HG03108 (cell line): Measurements from ENCODE around the gene PDS5A.
"Not testable (repeated sequence)": the region's sequence is repeated elsewhere in the genome, so short reads cannot be mapped to it uniquely, and the experiment has no call there.

Experiments
- ATAC-seq: cut with Tn5 transposase; IDR thresholded peaks from one replicate; pipeline ENCODE4 v1.9.1; 2021; ENCODE audit warnings: moderate library complexity; ENCODE audit not compliant: unreplicated experiment

The PDS5A gene

GRCh38 chr4:39838431-39838830 lies 139.3 kb downstream of the PDS5A start:
- ATAC-seq: not testable (repeated sequence)

GRCh38 chr4:39834269-39834668 lies 143.4 kb downstream of the PDS5A start:
- no peak for ATAC-seq

DNA sequence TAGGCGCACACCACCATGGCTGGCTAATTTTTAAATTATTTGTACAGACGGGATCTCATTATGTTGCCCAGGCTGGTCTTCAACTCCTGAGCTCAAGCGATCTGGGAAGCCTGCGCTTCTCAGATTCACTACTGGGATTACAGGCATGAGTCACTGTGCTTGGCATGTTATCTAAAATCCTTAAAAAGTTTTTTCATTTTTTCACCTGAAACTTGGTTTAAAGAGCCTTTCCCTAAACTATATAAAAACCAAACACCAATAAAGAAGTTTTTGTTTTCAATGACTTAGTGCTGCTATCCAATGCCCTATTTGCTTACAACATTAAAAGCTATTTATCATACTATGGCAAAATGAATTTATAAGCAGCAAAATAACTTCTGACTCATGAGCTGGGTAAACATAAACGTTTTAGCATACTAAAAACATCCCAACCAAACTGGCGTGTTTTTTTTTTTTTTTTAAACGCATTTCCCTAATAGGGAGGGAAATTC lies 151.9 kb downstream of the PDS5A start:
- ATAC-seq: no peak

DNA sequence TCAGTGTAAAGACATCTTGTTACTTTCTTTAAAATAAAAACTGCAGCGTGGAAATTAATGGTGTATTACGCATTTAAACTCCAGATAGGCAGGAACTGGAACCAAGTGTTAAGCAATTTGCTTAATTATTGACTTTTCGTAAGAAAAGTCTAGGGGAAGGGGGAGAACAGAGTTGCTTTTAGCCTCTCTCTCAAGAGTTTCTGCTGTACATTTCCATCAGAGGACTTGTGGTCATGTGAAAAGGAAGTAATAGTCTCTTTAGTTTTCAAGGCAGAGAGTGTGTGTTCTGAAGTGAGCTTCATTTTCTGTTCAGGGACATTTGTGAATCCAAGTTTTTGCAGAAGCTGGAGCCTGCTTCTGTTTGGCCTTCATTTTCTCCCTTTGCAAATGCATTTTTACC lies 152.6 kb downstream of the PDS5A start:
- ATAC-seq: no peak

GRCh38 chr4:39823191-39823590 lies 154.5 kb downstream of the PDS5A start:
- ATAC-seq: no peak

DNA sequence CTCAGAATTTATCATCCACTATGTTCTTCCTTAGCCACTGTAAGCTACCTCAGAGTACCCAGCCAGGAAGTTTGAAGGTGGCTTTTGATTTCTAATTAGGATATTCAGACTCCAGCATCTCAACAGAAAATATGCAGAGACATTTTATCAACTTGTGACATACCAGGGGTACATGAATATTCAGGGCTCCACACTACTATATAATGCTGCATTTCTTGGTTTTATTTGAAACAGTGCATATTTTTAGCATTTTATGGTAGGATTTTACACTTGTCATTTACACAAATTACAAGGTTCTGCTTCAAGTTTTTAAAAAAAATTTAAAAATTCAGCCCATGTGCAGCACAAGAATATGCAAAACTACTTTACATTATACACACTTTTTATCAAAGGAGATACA lies 155.0 kb downstream of the PDS5A start:
- no peak for ATAC-seq

- ATAC-seq: no peak
These were observed 155.8 kb downstream of the PDS5A start for GRCh38 chr4:39821951-39822350.

DNA sequence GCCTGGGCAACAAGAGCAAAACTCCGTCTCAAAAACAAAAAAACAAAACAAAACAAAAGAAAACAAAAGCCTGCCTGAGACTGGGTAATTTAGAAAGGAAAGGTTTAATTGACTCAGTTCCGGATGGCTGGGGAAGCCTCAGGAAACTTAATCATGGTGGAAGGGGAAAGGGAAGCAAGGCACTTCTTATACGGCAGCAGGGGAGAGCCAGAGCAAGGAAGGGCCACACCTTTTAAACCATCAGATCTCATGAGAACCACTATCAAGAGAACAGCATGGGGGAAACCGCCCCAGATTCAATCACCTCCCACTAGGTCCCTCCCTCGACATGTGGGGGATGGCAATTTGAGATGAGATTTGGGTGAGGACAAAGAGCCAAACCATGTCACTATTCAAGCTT lies 157.5 kb downstream of the PDS5A start:
- no peak for ATAC-seq

DNA sequence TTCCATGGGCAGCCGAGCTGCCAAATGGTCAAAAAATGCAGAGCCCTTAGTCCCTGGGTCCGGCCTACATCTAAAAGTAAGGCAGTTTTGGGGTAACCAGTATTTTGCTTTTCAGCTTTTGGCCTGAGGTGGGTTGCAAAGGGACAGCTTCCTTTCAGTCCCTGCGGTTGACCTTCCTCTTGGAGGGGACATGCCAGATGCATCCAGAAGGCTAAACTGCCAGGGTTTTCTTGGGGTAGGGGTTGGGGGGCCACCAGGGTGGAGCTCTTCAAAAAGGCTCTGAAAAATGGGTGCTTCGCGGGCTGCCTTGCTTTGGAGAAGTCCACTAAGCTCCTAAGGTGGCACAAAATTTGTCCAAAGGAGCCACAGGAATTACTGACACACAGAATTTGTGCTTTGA lies 159.1 kb downstream of the PDS5A start:
- ATAC-seq: no peak

GRCh38 chr4:39814403-39815185 lies 163.1 kb downstream of the PDS5A start:
- ATAC-seq: no peak

DNA sequence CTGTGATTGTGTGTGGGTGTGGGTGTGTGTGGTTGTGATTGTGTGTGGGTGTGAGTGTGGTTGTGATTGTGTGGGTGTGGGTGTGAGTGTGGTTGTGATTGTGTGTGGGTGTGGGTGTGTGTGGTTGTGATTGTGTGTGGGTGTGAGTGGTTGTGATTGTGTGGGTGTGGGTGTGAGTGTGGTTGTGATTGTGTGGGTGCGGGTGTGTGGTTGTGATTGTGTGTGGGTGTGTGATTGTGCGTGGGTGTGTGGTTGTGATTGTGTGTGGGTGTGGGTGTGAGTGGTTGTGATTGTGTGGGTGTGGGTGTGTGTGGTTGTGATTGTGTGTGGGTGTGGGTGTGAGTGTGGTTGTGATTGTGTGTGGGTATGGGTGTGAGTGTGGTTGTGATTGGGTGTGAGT lies 163.9 kb downstream of the PDS5A start:
- not testable (repeated sequence) for ATAC-seq

GRCh38 chr4:39813033-39813432 lies 164.7 kb downstream of the PDS5A start:
- not testable (repeated sequence) for ATAC-seq

- ATAC-seq: no peak
These were observed 165.2 kb downstream of the PDS5A start for GRCh38 chr4:39812500-39812899.

DNA sequence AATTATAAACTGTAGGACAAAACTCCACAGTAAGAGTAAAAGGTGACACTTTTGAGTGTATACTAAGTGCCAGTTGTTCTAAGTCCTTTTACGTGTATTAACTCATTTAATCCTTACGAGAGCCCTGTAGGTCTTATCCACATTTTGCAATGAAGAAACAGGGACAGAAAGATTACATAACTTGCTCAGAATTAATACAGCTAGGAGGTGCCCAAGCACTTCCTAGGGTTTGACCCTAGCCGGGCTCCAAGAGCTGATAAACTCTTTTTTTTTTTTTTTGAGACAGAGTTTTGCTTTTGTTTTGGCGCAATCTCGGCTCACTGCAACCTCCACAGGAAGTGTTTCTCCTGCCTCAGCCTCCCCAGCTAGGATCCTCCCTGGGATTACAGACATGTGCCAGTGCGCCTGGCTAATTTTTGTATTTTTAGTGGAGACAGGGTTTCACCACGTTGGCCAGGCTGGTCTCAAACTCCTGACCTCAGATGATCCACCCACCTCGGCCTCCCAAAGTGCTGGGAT lies 169.4 kb downstream of the PDS5A start:
- no peak for ATAC-seq

GRCh38 chr4:39802005-39802404 lies 175.7 kb downstream of the PDS5A start:
- ATAC-seq: no peak

DNA sequence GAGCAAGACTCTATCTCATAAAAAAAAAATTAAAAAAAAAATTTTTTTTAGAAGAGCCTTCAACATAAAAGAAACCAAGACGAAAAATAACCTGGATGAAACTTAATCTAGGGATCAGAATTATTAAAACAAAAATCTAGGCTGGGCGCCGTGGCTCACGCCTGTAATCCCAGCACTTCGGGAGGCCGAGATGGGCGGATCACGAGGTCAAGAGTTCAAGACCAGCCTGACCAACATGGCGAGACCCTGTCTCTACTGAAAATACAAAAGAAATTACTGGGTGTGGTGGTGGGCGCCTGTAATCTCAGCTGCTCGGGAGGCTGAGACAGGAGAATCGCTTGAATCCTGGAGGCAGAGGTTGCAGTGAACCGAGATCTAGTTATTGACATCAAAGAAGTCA lies 184.7 kb downstream of the PDS5A start:
- not testable (repeated sequence) for ATAC-seq

- no peak for ATAC-seq
These were observed 185.2 kb downstream of the PDS5A start for GRCh38 chr4:39792529-39792928.

GRCh38 chr4:39792128-39792527 lies 185.6 kb downstream of the PDS5A start:
- no peak for ATAC-seq

DNA sequence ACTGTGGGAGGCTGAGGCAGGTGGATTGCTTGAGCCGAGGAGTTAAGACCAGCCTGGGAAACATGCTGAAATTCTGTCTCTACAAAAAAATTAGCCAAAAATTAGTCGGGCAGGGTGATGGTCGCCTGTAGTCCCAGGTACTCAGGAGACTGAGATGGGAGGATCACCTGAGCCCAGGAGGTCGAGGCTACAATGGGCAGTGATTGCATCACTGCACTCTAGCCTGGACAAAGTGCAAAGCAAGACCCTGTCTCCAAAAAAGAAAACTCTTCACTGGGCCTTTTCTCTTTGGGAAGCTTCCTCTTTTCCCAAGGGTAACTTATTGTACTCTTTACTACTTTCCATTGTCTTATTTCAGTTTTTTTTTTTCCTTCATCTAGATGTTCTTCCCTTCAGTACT lies 190.9 kb downstream of the PDS5A start:
- ATAC-seq: no peak

DNA sequence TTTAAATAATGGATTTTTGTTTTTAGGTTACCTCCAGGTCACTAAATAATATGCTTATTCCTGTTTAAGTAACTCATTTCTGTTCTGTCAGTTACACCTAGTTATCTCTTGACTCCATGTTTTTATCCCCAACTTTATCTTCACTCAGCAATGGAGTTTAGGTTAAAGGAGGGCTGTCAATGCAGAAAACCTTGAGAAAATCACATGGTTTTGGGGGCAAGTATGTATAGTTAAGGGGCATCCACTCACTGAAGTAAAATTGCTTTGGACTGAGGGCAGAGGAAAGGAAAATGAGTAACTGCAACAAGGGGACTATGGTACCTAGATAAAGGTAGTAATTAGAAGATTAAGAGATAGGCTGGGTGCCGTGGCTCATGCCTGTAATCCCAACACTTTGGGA lies 192.6 kb downstream of the PDS5A start:
- no peak for ATAC-seq

DNA sequence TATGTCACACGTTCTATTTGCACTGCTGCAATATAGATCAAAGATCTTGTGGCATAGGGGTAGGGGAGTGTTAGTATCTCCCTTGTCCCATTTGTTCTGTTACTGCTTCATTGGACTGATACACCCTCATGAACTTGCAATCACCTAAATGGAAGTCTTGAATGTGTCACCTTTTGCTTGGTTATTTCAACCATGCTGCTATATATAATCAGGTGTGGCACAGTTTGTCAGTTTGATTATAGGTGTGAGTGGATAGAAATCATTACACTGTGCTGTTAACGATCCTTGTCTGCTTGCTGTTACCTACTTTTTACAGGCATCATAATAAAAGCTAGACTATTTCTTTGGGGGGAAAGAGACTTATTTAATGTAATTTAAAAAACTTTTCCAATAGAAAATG lies 195.7 kb downstream of the PDS5A start:
- ATAC-seq: not testable (repeated sequence)
